Sigmoid colon (tissue), 7 donors: Measurements from ENCODE around the gene PLEKHG3. TPM values are rescaled to one million over a fixed set of nuclear protein-coding genes. Genes with fewer than 3 reads are reported as not detected.

Source experiments
- DNase-seq: peaks from one replicate; pipeline ENCODE4 v3.0.0-alpha.2; 2019
- H3K27ac ChIP-seq, 4 donors: fragments of 200-600 bp; sonication (generic); one replicate each; pipeline ENCODE4 v1.5.1; 2016 to 2019; ENCODE audit warnings: mild to moderate bottlenecking in 1 of 4
- H3K27me3 ChIP-seq, 3 donors: fragments of 200-600 bp; sonication (generic); one replicate each; pipeline ENCODE4 v1.5.1; 2019; ENCODE audit warnings: mild to moderate bottlenecking in 1 of 3
- H3K36me3 ChIP-seq, 4 donors: fragments of 200-600 bp; sonication (generic); one replicate each; pipeline ENCODE4 v1.5.1; 2016 to 2019
- H3K4me1 ChIP-seq, 4 donors: fragments of 200-600 bp; sonication (generic); one replicate each; pipeline ENCODE4 v1.5.1; 2017 to 2019
- H3K4me3 ChIP-seq, 4 donors: fragments of 200-600 bp; sonication (generic); one replicate each; pipeline ENCODE4 v1.5.1; 2017 to 2019; ENCODE audit warnings: mild to moderate bottlenecking in 2 of 4, moderate library complexity in 1 of 4
- H3K9me3 ChIP-seq, 4 donors: fragments of 200-600 bp in 3 of 4; sonication (generic) in 3 of 4; one replicate each; pipeline versions ENCODE4 v1.5.1 to v1.6.1; 2013 to 2019
- EP300 ChIP-seq, 4 donors: sonication (generic); formaldehyde crosslinking; IDR thresholded peaks; one replicate each; pipeline ENCODE4 v1.6.1; 2017; ENCODE audit warnings: antibody characterized with exemption in 4 of 4
- POLR2A ChIP-seq, 2 donors: fragments of 450-650 bp; IDR thresholded peaks; one replicate each; pipeline ENCODE4 v1.6.1; 2016; ENCODE audit warnings: antibody characterized with exemption in 2 of 2, mild to moderate bottlenecking in 2 of 2, moderate library complexity in 2 of 2
- POLR2AphosphoS5 ChIP-seq, 4 donors: sonication (generic); formaldehyde crosslinking; IDR thresholded peaks; one replicate each; pipeline ENCODE4 v1.6.1; 2017; ENCODE audit warnings: antibody characterized with exemption in 4 of 4
- WGBS, 2 donors: extraction: QIAGEN DNeasy Blood & Tissue Kit; methylation state at CpG; one replicate each; pipeline ENCODE4 v1.1.7; 2013; 5-methylcytosine and 5-hydroxymethylcytosine counted together
- intact Hi-C: fragments of 100-400 bp; cut with DNase I; formaldehyde crosslinking; loops from one replicate; pipeline ENCODE4 v1.15.1; 2023
- polyA plus RNA-seq, 3 donors: library from polyadenylated mRNA; stranded (reverse); fragments of 200-250 nt; gene quantifications; one replicate each; pipeline ENCODE4 v1.2.3, GENCODE V29; 2013
- total RNA-seq, 4 donors: library from RNA; depleted of rRNA; stranded (reverse); fragments of >200 nt; gene quantifications; one replicate each; pipeline ENCODE4 v1.1.0, GENCODE V29; 2016
- TF ChIP-seq, protein P1 (sequence below), 4 experiments: fragments of 450-650 bp in 3 of 4; fragments of 200-600 bp in 1 of 4; IDR thresholded peaks; one replicate each; pipeline ENCODE4 v1.5.1; 2016 to 2019; ENCODE audit warnings: antibody characterized with exemption in 4 of 4, mild to moderate bottlenecking in 3 of 4, moderate library complexity in 2 of 4
- donor health status: healthy with polysubstance abuse.
- donor health status: Bipolar disorder and iron deficiency.
- donor health status: healthy.

The PLEKHG3 gene
- total and polyA plus RNA-seq, 7 donors = 16.9 to 67.9 (median 34.4) TPM

GRCh38 chr14:64745511-64746091 lies 41.4 kb downstream of the PLEKHG3 start:
- H3K4me3 ChIP-seq = no peak overlapping the region
- TF ChIP-seq, protein P1, sequence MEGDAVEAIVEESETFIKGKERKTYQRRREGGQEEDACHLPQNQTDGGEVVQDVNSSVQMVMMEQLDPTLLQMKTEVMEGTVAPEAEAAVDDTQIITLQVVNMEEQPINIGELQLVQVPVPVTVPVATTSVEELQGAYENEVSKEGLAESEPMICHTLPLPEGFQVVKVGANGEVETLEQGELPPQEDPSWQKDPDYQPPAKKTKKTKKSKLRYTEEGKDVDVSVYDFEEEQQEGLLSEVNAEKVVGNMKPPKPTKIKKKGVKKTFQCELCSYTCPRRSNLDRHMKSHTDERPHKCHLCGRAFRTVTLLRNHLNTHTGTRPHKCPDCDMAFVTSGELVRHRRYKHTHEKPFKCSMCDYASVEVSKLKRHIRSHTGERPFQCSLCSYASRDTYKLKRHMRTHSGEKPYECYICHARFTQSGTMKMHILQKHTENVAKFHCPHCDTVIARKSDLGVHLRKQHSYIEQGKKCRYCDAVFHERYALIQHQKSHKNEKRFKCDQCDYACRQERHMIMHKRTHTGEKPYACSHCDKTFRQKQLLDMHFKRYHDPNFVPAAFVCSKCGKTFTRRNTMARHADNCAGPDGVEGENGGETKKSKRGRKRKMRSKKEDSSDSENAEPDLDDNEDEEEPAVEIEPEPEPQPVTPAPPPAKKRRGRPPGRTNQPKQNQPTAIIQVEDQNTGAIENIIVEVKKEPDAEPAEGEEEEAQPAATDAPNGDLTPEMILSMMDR (IDR thresholded peaks at IDR 0.05) = peak; percentile 8 to 35 (median 24)
- TF ChIP-seq POLR2A (IDR thresholded peaks at IDR 0.05) (no peak), EP300 (IDR thresholded peaks at IDR 0.05) (no peak), POLR2AphosphoS5 (IDR thresholded peaks at IDR 0.05) (peak in 1 of 4 donors; percentile 5)
- no peak for DNase-seq
- 62 to 69% methylated on average over 8 of the region's 8 CpGs for WGBS, 2 donors
- no peaks in the 10 kb centered on the region for H3K9me3 ChIP-seq
- peaks cover 0 to 24% (median 21%) of the 10 kb centered on the region in 4 donors for H3K4me1 ChIP-seq
- H3K27ac ChIP-seq = peak overlapping the region; percentile 38 to 72 (median 62)
- intact Hi-C loops = loop anchor here (5.0 kb wide), 1 partner anchor 73 kb away; no protein-coding TSS in a partner anchor
- H3K27me3 ChIP-seq = no peaks in the 10 kb centered on the region
- H3K36me3 ChIP-seq = peaks cover 32 to 81% (median 43%) of the 10 kb centered on the region in 4 donors

- Histone ChIP-seq H3K4me3 (no peak overlapping the region), H3K4me1 (peaks cover 0 to 24% (median 21%) of the 10 kb centered on the region in 4 donors), H3K27ac (peak overlapping the region; percentile 40 to 72 (median 62)), H3K36me3 (peaks cover 24 to 71% (median 33%) of the 10 kb centered on the region in 4 donors), H3K9me3 (no peaks in the 10 kb centered on the region), H3K27me3 (no peaks in the 10 kb centered on the region)
- TF ChIP-seq EP300 (IDR thresholded peaks at IDR 0.05) (no peak), POLR2AphosphoS5 (IDR thresholded peaks at IDR 0.05) (no peak), POLR2A (IDR thresholded peaks at IDR 0.05) (no peak)
- TF ChIP-seq, protein P1 (IDR thresholded peaks at IDR 0.05) = no peak
- 71 to 75% methylated on average over 12 of the region's 12 CpGs for WGBS, 2 donors
- DNase-seq = no peak
- intact Hi-C loops = loop anchor here (5.0 kb wide), 1 partner anchor 74 kb away; no protein-coding TSS in a partner anchor
Observed at GRCh38 chr14:64746298-64747250, 42.4 kb downstream of the PLEKHG3 start.

- H3K4me1 ChIP-seq = peaks cover 0 to 24% (median 21%) of the 10 kb centered on the region in 4 donors
- no peak for DNase-seq
- no peak overlapping the region for H3K4me3 ChIP-seq
- TF ChIP-seq POLR2AphosphoS5 (IDR thresholded peaks at IDR 0.05) = no peak
- TF ChIP-seq POLR2A (IDR thresholded peaks at IDR 0.05) = no peak
- TF ChIP-seq, protein P1 (IDR thresholded peaks at IDR 0.05) = no peak
- TF ChIP-seq EP300 (IDR thresholded peaks at IDR 0.05) = no peak
- H3K9me3 ChIP-seq = no peaks in the 10 kb centered on the region
- intact Hi-C loops = loop anchor here (5.0 kb wide), 1 partner anchor 75 kb away; no protein-coding TSS in a partner anchor
- H3K36me3 ChIP-seq = peaks cover 17 to 64% (median 26%) of the 10 kb centered on the region in 4 donors
- H3K27me3 ChIP-seq = no peaks in the 10 kb centered on the region
- 88 to 89% methylated on average over 5 of the region's 5 CpGs for WGBS, 2 donors
- peak overlapping the region in 1 of 4 donors; percentile 70 for H3K27ac ChIP-seq
Observed at GRCh38 chr14:64747327-64747726, 43.1 kb downstream of the PLEKHG3 start.

GRCh38 chr14:64748521-64748920 lies 44.3 kb downstream of the PLEKHG3 start:
- whole genome bisulfite sequencing, 2 donors = 88 to 92% methylated on average over 6 of the region's 6 CpGs
- no peaks in the 10 kb centered on the region for H3K9me3 ChIP-seq
- H3K4me1 ChIP-seq = peaks cover 0 to 24% (median 21%) of the 10 kb centered on the region in 4 donors
- no peak overlapping the region for H3K4me3 ChIP-seq
- TF ChIP-seq POLR2A (IDR thresholded peaks at IDR 0.05) = no peak
- TF ChIP-seq EP300 (IDR thresholded peaks at IDR 0.05) = no peak
- TF ChIP-seq POLR2AphosphoS5 (IDR thresholded peaks at IDR 0.05) = no peak
- TF ChIP-seq, protein P1 (IDR thresholded peaks at IDR 0.05) = no peak
- intact Hi-C loops = loop anchor here (5.0 kb wide), 1 partner anchor 76 kb away; no protein-coding TSS in a partner anchor
- no peak for DNase-seq
- no peaks in the 10 kb centered on the region for H3K27me3 ChIP-seq
- no peak overlapping the region for H3K27ac ChIP-seq
- H3K36me3 ChIP-seq = peaks cover 6 to 52% (median 14%) of the 10 kb centered on the region in 4 donors
